ENCODE measurements around the gene IGSF11.

DNA sequence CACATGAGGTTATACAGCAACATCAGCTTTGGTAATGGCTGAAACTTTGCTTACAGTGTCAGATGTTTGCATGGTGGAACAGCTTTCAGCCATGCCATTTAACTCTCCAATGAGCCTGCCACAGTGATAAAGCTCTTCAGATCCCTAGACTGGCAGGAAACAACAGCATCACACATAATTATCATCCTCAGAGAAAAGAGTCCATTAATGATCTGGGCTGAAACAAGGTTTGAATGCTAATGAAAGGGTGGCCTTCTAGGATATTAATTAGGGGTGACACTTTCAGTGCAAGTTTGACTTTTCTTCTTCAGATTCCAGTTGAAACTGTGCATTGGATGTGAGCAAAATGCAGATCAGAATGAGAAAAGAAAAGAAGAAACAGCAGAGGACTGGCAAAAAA lies 166.6 kb downstream of the IGSF11 start:
- TF ChIP-seq CTCF (IDR thresholded peaks at IDR 0.05 in 8 of 11, conservative IDR thresholded peaks at IDR 0.05 in 3 of 11): no peak
- no peak for TF ChIP-seq POLR2A (IDR thresholded peaks at IDR 0.05)
- no peak for TF ChIP-seq POLR2AphosphoS5 (IDR thresholded peaks at IDR 0.05)
